OCI-LY7 (cell line): ENCODE data around the gene ITGAV.

Experiments used
- CTCF ChIP-seq: fragments of 200-600 bp; sonication (generic); conservative IDR thresholded peaks from 2 replicates; pipeline ENCODE4 v1.5.1; 2014; ENCODE audit warnings: mild to moderate bottlenecking, antibody characterized with exemption, low read length, moderate library complexity, mixed read lengths
- EZH2phosphoT487 ChIP-seq: fragments of 200-600 bp; sonication (generic); IDR thresholded peaks from 2 replicates; pipeline ENCODE4 v1.6.1; 2018; ENCODE audit warnings: low read depth, borderline replicate concordance, mild to moderate bottlenecking, mixed run types, antibody characterized with exemption, low read length, moderate library complexity, mixed read lengths

- TF ChIP-seq CTCF (no peak), EZH2phosphoT487 (no peak)
Measured at GRCh38 chr2:186728631-186729030, 138.8 kb downstream of the ITGAV start.
